Glutamatergic neuron (in vitro differentiated cells): ENCODE data around the gene ARFGEF3. TPM values are rescaled to one million over a fixed set of nuclear protein-coding genes. Genes with fewer than 3 reads are reported as not detected.

Experiments used
- DNase-seq: peaks from one replicate; pipeline ENCODE4 v3.0.0; 2022
- H3K27ac Mint-ChIP-seq: one replicate; pipeline ENCODE4 v1.8.0; 2020; ENCODE audit warnings: mild to moderate bottlenecking, mixed read lengths, inconsistent platforms; ENCODE audit not compliant: unreplicated experiment
- H3K27me3 Mint-ChIP-seq: one replicate; pipeline ENCODE4 v1.8.0; 2020; ENCODE audit warnings: mild to moderate bottlenecking, moderate library complexity, mixed read lengths, inconsistent platforms; ENCODE audit not compliant: unreplicated experiment
- H3K36me3 Mint-ChIP-seq: one replicate; pipeline ENCODE4 v1.8.0; 2020; ENCODE audit warnings: mild to moderate bottlenecking, mixed read lengths, inconsistent platforms; ENCODE audit not compliant: unreplicated experiment
- H3K4me1 Mint-ChIP-seq: one replicate; pipeline ENCODE4 v1.8.0; 2020; ENCODE audit warnings: mild to moderate bottlenecking, low read depth, mixed read lengths, inconsistent platforms; ENCODE audit not compliant: unreplicated experiment
- H3K4me3 Mint-ChIP-seq: one replicate; pipeline ENCODE4 v1.8.0; 2020; ENCODE audit warnings: mild to moderate bottlenecking, mixed read lengths, inconsistent platforms; ENCODE audit not compliant: unreplicated experiment
- H3K9me3 Mint-ChIP-seq: one replicate; pipeline ENCODE4 v1.8.0; 2020; ENCODE audit warnings: mild to moderate bottlenecking, moderate library complexity, mixed read lengths, inconsistent platforms; ENCODE audit not compliant: unreplicated experiment
- total RNA-seq: library from RNA; stranded (reverse); fragmentation: NEBNext Ultra II Directional; extraction: Animal tissue kit (Norgen Biotek cat#: 25700); gene quantifications from one replicate; pipeline ENCODE4 v1.2.1, GENCODE V29; 2021; ENCODE audit not compliant: unreplicated experiment
- TF ChIP-seq, protein P1 (sequence below): fragments of 200-600 bp; sonication (generic); IDR thresholded peaks from one replicate; pipeline ENCODE4 v1.5.0; 2021; ENCODE audit not compliant: partially characterized antibody, unreplicated experiment

The ARFGEF3 gene
- total RNA-seq, 1 donor from 2014 or later, result 15.3 TPM

DNA sequence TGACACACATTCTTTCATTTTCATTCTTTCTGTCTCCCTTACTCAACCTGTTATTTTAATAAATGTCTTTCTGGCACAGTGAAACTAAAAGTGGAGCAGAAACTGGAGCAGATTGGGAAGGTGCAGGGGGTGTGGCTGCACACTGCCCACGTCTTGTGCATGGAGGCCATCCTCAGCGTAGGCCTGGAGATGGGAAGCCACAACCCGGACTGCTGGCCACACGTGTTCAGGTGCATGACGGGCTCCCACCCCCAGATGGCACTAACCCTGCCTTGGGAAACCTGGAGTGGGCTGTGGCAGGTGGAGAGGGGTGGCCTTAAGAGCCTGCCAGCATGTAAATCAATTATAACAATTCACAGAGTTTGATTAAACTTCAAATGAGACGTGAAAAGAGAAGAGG is 128.0 kb downstream of the ARFGEF3 start:
- Mint-ChIP-seq H3K27me3 (no peaks in the 10 kb centered on the region), H3K27ac (no peak overlapping the region), H3K36me3 (no peaks in the 10 kb centered on the region), H3K4me3 (no peak overlapping the region), H3K9me3 (no peaks in the 10 kb centered on the region), H3K4me1 (no peaks in the 10 kb centered on the region)
- TF ChIP-seq, protein P1, sequence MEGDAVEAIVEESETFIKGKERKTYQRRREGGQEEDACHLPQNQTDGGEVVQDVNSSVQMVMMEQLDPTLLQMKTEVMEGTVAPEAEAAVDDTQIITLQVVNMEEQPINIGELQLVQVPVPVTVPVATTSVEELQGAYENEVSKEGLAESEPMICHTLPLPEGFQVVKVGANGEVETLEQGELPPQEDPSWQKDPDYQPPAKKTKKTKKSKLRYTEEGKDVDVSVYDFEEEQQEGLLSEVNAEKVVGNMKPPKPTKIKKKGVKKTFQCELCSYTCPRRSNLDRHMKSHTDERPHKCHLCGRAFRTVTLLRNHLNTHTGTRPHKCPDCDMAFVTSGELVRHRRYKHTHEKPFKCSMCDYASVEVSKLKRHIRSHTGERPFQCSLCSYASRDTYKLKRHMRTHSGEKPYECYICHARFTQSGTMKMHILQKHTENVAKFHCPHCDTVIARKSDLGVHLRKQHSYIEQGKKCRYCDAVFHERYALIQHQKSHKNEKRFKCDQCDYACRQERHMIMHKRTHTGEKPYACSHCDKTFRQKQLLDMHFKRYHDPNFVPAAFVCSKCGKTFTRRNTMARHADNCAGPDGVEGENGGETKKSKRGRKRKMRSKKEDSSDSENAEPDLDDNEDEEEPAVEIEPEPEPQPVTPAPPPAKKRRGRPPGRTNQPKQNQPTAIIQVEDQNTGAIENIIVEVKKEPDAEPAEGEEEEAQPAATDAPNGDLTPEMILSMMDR, result no peak
- DNase-seq, result peak; percentile 34

DNA sequence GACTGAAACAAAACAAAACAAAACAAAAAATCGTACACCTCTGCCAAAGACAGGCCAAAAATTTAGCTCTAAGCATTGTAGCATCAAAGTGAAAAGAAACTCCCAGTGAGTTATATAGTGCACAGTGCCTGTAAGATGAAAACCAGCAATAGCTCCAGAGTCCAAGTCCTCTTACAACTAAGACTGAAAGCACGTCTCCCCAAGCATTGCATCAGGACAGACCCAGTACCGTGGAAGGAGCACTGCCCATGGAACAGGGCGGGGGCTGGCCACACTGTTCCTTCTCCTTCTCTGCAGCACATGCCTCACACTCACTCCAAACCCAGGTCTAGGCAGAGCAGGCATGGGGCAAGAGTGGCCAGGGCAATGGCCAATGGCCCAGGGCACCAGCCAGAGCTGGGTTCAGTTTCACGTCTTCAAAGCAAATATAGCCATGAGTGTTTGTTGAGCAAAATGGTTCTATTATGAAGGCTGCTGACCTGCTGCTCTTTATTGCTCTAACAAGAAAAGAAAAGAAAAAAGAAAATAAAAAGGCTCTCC is 128.8 kb downstream of the ARFGEF3 start:
- TF ChIP-seq, protein P1, result no peak
- no peaks in the 10 kb centered on the region for H3K4me1 Mint-ChIP-seq
- H3K27me3 Mint-ChIP-seq, result no peaks in the 10 kb centered on the region
- no peak overlapping the region for H3K4me3 Mint-ChIP-seq
- H3K9me3 Mint-ChIP-seq, result no peaks in the 10 kb centered on the region
- no peaks in the 10 kb centered on the region for H3K36me3 Mint-ChIP-seq
- H3K27ac Mint-ChIP-seq, result no peak overlapping the region
- DNase-seq, result no peak

GRCh38 chr6:138291036-138291848 is 129.5 kb downstream of the ARFGEF3 start:
- Mint-ChIP-seq H3K4me1 (no peaks in the 10 kb centered on the region), H3K4me3 (no peak overlapping the region), H3K27ac (no peak overlapping the region), H3K36me3 (no peaks in the 10 kb centered on the region), H3K9me3 (no peaks in the 10 kb centered on the region), H3K27me3 (no peaks in the 10 kb centered on the region)
- TF ChIP-seq, protein P1, result no peak
- no peak for DNase-seq

- H3K27me3 Mint-ChIP-seq, result no peaks in the 10 kb centered on the region
- H3K4me1 Mint-ChIP-seq, result no peaks in the 10 kb centered on the region
- H3K4me3 Mint-ChIP-seq, result no peak overlapping the region
- H3K9me3 Mint-ChIP-seq, result no peaks in the 10 kb centered on the region
- H3K27ac Mint-ChIP-seq, result no peak overlapping the region
- DNase-seq, result no peak
- TF ChIP-seq, protein P1, result no peak
- H3K36me3 Mint-ChIP-seq, result no peaks in the 10 kb centered on the region
Observed at GRCh38 chr6:138291849-138292181, 130.1 kb downstream of the ARFGEF3 start.

DNA sequence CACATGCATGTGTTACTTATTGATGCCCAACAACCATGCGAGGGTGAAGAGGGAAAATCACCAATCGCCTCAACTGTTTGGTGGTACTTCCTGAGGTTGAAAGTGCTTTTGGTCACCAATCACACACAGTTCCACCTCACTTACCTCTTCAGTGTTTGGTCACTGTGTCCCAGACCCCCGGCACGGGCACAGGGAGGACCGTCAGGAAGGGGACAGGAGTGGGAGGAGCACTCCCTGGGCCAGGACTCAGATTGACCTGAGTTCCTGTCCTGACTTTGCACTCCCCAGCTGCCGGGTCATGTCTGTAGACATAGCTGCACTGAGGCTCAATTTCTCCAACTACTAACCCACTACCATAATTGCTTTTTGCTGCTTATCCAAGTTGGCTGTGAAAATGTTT is 130.7 kb downstream of the ARFGEF3 start:
- DNase-seq, result no peak
- TF ChIP-seq, protein P1, result no peak
- Mint-ChIP-seq H3K4me1 (no peaks in the 10 kb centered on the region), H3K36me3 (no peaks in the 10 kb centered on the region), H3K9me3 (no peaks in the 10 kb centered on the region), H3K27ac (no peak overlapping the region), H3K4me3 (no peak overlapping the region), H3K27me3 (no peaks in the 10 kb centered on the region)
